Testis (tissue), 2 donors: ENCODE results near the gene TENT5C.

Source experiments
- POLR2A ChIP-seq: fragments of 450-650 bp; IDR thresholded peaks from one replicate; pipeline ENCODE4 v1.6.1; 2017; ENCODE audit warnings: antibody characterized with exemption, mild to moderate bottlenecking, moderate library complexity
- TF ChIP-seq, protein P1 (sequence below), 3 experiments: fragments of 450-650 bp in 2 of 3; fragments of 200-600 bp in 1 of 3; sonication (generic) in 1 of 3; IDR thresholded peaks; one replicate each; pipeline ENCODE4 v1.5.1; 2016 to 2019; ENCODE audit warnings: antibody characterized with exemption in 3 of 3, mild to moderate bottlenecking in 2 of 3, moderate library complexity in 1 of 3

DNA sequence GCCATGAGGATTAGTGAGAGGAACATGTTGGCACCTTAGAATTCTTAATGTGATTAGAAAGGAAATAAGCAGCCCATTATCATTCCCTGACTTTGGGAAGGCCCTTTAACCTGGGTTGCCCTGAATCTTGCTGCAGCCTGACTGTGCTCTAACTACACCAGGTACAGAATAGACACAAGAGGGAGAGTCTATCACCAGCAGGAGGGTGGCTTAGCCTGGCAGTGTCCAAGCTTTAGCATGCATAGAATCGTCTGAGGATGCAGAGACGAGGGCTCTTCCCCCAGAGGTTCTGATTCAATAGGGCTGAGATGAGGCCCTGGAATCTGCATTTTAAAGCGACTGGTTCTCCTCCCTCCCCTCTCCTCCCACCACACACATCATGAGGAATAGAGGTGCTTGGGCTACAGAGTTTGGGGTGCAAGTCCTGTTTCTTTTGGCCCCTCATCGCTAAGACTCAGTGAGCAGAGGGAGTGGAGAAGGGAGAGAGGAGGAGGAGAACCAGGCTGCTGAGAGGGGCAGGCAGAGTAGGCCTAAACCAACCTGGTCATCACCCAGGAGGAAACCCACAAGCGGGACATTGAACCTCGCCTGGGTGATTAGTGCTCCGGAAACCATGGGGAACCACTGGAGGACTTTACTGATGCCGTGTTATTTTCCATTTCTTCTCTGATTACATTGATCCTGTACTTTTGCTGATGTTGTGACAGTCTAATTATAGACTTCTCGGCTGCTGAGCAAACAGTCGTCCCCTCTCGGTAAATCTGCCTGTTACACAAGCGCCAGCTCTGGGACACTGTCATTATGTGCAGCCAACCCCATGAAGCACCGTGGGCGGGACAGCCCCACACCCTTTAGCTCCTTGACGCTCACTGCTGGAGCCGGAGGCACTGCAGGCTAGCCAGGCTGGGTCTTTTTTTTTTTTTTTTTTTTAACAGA lies 6.3 kb upstream of the TENT5C start:
- TF ChIP-seq, protein P1, sequence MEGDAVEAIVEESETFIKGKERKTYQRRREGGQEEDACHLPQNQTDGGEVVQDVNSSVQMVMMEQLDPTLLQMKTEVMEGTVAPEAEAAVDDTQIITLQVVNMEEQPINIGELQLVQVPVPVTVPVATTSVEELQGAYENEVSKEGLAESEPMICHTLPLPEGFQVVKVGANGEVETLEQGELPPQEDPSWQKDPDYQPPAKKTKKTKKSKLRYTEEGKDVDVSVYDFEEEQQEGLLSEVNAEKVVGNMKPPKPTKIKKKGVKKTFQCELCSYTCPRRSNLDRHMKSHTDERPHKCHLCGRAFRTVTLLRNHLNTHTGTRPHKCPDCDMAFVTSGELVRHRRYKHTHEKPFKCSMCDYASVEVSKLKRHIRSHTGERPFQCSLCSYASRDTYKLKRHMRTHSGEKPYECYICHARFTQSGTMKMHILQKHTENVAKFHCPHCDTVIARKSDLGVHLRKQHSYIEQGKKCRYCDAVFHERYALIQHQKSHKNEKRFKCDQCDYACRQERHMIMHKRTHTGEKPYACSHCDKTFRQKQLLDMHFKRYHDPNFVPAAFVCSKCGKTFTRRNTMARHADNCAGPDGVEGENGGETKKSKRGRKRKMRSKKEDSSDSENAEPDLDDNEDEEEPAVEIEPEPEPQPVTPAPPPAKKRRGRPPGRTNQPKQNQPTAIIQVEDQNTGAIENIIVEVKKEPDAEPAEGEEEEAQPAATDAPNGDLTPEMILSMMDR (IDR thresholded peaks at IDR 0.05): no peak
- TF ChIP-seq POLR2A: no peak
